ENCODE measurements around the gene MAPK12.

MAPK12 gene

GRCh38 chr22:50226875-50227165 lies 34.7 kb downstream of the MAPK12 start:
- DNase-seq = no peak

GRCh38 chr22:50226063-50226874 lies 35.2 kb downstream of the MAPK12 start:
- no peak for DNase-seq

DNA sequence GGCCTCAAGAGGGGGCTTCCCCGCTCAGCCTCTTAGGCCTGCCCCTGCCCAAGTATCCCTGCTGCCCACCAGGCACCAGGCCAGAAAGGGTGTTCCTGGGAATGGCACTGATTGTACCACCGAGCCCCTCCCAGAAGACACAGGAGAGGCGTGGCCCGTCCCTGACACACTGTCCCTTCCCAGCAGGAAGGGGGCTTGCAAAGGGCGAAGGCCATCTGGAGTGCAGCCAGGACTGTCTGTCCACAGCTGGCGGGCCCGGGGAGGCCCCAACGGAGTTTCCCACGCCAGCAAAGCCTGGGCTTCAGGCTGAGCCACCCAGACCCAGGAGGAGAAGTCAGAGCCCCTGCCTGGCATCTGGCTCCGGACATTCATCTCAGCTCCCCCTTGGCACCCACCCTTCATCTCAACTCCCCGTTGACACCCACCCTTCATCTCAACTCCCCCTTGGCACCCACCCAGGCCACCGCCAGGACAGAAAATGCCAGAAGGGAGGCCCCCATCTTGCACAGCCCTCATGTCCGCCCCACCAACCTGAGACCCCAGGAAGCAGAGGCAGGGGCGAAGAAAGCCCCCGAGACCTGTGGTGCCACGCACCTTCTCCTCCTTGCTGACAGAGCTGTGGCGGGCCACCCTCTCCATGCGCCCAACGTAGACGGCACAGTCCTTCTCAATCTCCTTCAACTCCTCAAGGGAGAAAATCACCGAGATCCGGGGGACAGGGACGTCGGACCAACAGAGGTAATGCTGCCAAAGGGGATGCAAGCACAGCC lies 36.1 kb downstream of the MAPK12 start:
- no peak for DNase-seq

DNA sequence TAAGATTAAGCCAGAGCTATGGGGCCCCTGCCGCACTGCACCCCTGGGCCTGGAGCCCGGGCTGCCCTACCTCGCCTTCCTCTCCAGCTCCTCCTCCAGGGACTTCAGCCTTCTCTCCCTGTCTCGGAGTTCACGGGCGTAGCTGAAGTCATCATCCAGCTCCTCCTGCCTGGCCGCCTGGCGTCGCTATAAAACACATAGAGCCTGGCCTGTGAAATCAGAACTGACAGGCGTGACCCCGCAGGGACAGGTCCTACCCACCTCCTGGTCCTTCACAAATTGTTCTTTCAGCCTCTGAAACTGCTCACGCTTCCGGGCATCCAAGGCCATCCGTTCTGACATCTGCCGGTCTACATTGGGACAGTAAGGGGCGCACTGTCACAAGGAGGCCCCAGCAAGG lies 37.4 kb downstream of the MAPK12 start:
- no peak for DNase-seq

DNA sequence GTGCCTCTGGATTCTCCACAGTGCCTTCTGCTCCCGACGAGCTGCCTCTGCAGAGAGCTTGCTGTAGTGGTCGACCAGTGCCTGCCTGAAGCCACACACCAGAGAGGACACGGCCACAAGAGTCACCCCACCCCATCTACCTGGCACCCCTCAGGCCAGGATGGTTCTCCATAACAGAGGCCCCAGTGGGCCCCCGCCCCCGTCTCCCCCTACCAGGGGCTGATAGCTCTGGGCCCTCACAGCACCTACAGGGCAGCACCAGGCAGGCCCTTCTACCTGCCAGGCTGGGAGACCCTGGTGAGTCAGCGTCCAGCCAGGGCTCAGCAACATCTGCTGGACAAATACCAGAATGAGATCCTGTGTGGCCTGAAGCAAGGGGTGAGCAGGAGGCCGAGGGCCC lies 39.0 kb downstream of the MAPK12 start:
- DNase-seq = no peak

DNA sequence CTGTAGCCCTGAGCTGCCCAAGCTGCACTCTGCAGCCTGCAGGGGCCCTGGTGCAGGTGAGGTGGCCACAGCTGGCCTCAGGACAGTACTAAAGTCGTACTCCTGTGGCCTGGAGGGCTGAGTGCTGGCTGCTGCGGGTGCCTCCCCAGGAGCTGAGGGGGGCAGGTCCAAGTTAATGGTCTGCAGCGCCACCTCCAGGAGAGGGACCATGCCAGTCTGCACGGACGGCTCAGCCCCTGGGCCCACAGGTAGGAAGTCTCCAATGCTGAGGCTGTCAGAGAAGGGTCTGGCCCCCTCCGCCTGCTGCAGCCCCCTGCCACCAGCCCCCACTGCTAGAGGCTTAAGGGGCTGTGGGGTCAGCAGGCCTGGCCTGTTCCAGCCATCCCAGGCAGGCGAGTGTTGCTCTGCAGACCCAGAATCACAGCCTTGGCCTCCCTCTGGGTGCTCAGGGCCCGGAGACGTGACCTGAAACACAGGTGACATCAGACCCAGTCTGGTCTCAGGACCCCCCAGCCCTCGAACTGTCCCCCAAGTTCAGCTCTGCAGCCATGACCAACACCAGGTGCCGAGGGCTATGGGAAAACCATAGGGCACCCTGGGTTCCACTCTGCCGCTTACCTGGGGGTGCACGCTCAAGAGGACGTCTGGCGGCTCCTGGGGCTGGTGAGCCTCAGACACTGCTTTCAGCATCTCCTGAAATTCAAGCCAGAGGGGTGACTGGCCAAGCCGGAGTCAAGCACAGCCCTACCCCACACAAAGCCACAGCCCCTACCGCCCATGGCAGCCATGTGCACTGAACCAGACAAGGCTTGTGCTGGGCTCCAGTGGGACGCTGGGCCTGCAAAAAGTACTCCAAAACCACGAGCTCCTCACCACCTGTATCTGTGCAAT lies 39.8 kb downstream of the MAPK12 start:
- DNase-seq = no peak

- no peak for DNase-seq
Measured at GRCh38 chr22:50220603-50221409, 40.7 kb downstream of the MAPK12 start.

- DNase-seq = no peak
Measured at GRCh38 chr22:50219800-50220602, 41.5 kb downstream of the MAPK12 start.

- no peak for DNase-seq
Measured at GRCh38 chr22:50218996-50219727, 42.3 kb downstream of the MAPK12 start.

- DNase-seq = no peak
Measured at GRCh38 chr22:50218153-50218995, 43.1 kb downstream of the MAPK12 start.

GRCh38 chr22:50217543-50218152 lies 43.8 kb downstream of the MAPK12 start:
- no peak for DNase-seq

DNA sequence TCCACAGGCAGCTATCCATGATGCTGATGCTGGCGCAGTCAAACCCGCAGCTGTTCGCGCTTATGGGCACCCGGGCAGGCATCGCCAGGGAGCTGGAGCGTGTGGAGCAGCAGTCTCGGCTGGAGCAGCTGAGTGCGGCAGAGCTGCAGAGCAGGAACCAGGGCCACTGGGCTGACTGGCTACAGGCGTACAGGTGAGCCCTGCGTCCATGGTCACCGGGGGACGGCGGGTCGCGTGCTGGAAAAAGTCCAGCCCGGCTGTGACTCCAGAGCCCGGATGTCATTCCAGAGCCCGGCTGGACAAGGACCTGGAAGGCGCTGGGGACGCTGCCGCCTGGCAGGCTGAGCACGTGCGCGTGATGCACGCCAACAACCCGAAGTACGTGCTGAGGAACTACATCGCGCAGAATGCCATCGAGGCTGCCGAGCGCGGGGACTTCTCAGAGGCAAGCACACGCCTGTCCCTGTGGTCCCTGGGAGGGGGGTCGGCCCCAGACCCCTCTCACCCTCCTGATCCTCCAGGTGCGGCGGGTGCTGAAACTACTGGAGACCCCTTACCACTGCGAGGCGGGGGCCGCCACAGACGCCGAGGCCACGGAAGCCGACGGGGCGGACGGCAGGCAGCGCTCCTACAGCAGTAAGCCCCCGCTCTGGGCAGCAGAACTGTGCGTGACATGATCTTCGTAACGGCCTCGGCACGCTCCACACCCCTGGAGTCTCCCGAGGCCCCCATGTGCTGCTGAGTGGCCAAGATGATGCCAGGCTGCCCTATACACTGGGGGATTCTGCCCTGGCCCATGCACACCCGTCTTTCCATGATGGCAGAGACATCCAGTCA lies 44.6 kb downstream of the MAPK12 start:
- DNase-seq = no peak

- DNase-seq = no peak
Measured at GRCh38 chr22:50216055-50216683, 45.3 kb downstream of the MAPK12 start.

DNA sequence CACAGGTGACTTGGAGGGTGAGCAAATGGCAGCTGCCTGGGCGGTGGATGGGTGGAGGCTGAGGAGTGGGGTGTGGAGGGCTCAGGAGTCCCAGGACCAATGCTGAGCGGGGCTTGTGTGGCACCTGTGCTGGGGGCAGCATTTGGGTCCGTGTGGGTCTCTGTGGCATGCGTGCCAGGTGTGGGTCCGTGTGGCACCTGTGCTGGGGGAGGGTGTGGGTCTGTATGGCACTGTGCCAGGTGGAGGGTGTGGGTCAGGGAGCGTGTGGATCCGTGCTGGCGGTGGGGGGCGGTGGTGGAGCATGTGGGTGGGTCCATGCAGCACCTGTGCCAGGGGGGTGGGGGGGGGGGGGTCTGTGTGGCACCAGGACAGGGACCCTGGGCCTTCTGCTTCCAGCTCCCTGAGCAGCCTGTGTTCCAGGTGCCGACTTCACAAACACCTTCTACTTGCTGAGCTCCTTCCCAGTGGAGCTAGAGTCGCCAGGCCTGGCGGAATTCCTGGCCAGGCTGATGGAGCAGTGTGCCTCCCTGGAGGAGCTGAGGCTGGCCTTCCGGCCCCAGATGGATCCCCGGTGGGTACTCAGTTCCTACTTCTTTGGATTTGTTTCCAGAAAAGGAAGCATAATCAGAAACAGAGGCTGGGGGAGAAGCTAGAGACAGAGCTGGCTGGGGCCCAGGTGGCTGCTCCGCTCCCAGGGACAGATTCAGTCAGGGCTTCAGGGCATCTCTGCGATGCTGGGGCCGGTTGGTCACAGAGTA lies 46.0 kb downstream of the MAPK12 start:
- no peak for DNase-seq

GRCh38 chr22:50213263-50213662 lies 48.2 kb downstream of the MAPK12 start:
- no peak for DNase-seq

- DNase-seq = no peak
Measured at GRCh38 chr22:50211147-50211546, 50.3 kb downstream of the MAPK12 start.
